SIG-M5 treated with dmso at 0.1 percent for 504 hours (cell line): ENCODE results near the gene LIG3.
A peak's percentile ranks its signal among the peaks of the same experiment; 100 is the strongest.
"Not testable (repeated sequence)": the region's sequence is repeated elsewhere in the genome, so short reads cannot be mapped to it uniquely, and the experiment has no call there.

Source experiments
- DNase-seq: peaks from one replicate; lab custom pipeline; 2025; ENCODE audit not compliant: unreplicated experiment; lab: John Stamatoyannopoulos, UW

LIG3 gene

GRCh38 chr17:34998205-34998604 is 17.9 kb downstream of the LIG3 start:
- DNase-seq, result peak; percentile 57

- no peak for DNase-seq
Observed at GRCh38 chr17:34999456-34999855, 19.1 kb downstream of the LIG3 start.

GRCh38 chr17:35000965-35001364 is 20.7 kb downstream of the LIG3 start:
- DNase-seq, result not testable (repeated sequence)

GRCh38 chr17:35001549-35001948 is 21.2 kb downstream of the LIG3 start:
- no peak for DNase-seq

- no peak for DNase-seq
Observed at GRCh38 chr17:35002876-35003551, 22.7 kb downstream of the LIG3 start.

- no peak for DNase-seq
Observed at GRCh38 chr17:35003778-35004177, 23.5 kb downstream of the LIG3 start.

- no peak for DNase-seq
Observed at GRCh38 chr17:35006345-35006744, 26.0 kb downstream of the LIG3 start.

GRCh38 chr17:35006961-35007360 is 26.6 kb downstream of the LIG3 start:
- DNase-seq, result no peak

- DNase-seq, result no peak
Observed at GRCh38 chr17:35010093-35010492, 29.8 kb downstream of the LIG3 start.

GRCh38 chr17:35011671-35012216 is 31.4 kb downstream of the LIG3 start:
- no peak for DNase-seq

- no peak for DNase-seq
Observed at GRCh38 chr17:35016369-35016768, 36.1 kb downstream of the LIG3 start.

- DNase-seq, result no peak
Observed at GRCh38 chr17:35017021-35017420, 36.7 kb downstream of the LIG3 start.

- DNase-seq, result no peak
Observed at GRCh38 chr17:35018814-35019213, 38.5 kb downstream of the LIG3 start.

- DNase-seq, result no peak
Observed at GRCh38 chr17:35019386-35020179, 39.3 kb downstream of the LIG3 start.

- no peak for DNase-seq
Observed at GRCh38 chr17:35021520-35022380, 41.4 kb downstream of the LIG3 start.

- no peak for DNase-seq
Observed at GRCh38 chr17:35022536-35023063, 42.3 kb downstream of the LIG3 start.

GRCh38 chr17:35023538-35023937 is 43.2 kb downstream of the LIG3 start:
- DNase-seq, result no peak

- DNase-seq, result no peak
Observed at GRCh38 chr17:35025541-35025940, 45.2 kb downstream of the LIG3 start.

GRCh38 chr17:35028097-35028496 is 47.8 kb downstream of the LIG3 start:
- not testable (repeated sequence) for DNase-seq

GRCh38 chr17:35028531-35029262 is 48.4 kb downstream of the LIG3 start:
- DNase-seq, result peak; percentile 70
